WTC11 (cell line): ENCODE data around the gene DLL4. TPM values are rescaled to one million over a fixed set of nuclear protein-coding genes. Genes with fewer than 3 reads are reported as not detected.

ENCODE experiments used
- ATAC-seq: fragments of 200-7000 bp; cut with Tn5 transposase; 2 replicates; pipeline ENCODE4 v1.10.0; 2021; ENCODE audit warnings: mild to moderate bottlenecking, moderate library complexity
- CTCF ChIA-PET: fragments of 300-600 bp; sonication (Branson Sonifier 250); formaldehyde crosslinking; loops from one replicate; lab custom pipeline; 2021; ENCODE audit warnings: antibody characterized with exemption; lab: Charles Lee
- POLR2A ChIA-PET: fragments of 350-600 bp; sonication (Branson Sonifier 250); formaldehyde crosslinking; loops from one replicate; lab custom pipeline; 2021; ENCODE audit warnings: antibody characterized with exemption; lab: Charles Lee
- DNase-seq: peaks from one replicate; pipeline ENCODE4 v3.0.0; 2021; ENCODE audit warnings: low spot score
- H3K27ac Mint-ChIP-seq: 2 replicates; pipeline ENCODE4 v1.8.0; 2021; ENCODE audit warnings: mixed read lengths
- H3K27me3 Mint-ChIP-seq: 2 replicates; pipeline ENCODE4 v1.8.0; 2021; ENCODE audit warnings: low read depth, mild to moderate bottlenecking, moderate library complexity, mixed read lengths
- H3K36me3 Mint-ChIP-seq: 2 replicates; pipeline ENCODE4 v1.8.0; 2021; ENCODE audit warnings: mixed read lengths
- H3K4me1 Mint-ChIP-seq: 2 replicates; pipeline ENCODE4 v1.8.0; 2022; ENCODE audit warnings: mixed read lengths
- H3K4me3 Mint-ChIP-seq: 2 replicates; pipeline ENCODE4 v1.8.0; 2021; ENCODE audit warnings: mild to moderate bottlenecking, moderate library complexity, mixed read lengths
- H3K9me3 Mint-ChIP-seq: 2 replicates; pipeline ENCODE4 v1.8.0; 2021; ENCODE audit warnings: mixed read lengths
- AFF4 ChIP-seq: sonication (generic); formaldehyde crosslinking; IDR thresholded peaks from 2 replicates; pipeline ENCODE4 v1.8.1; 2023; ENCODE audit warnings: mild to moderate bottlenecking, missing genetic modification reagents, borderline replicate concordance
- ATF6 ChIP-seq: sonication (generic); formaldehyde crosslinking; IDR thresholded peaks from 2 replicates; pipeline ENCODE4 v1.8.1; 2023; ENCODE audit warnings: mild to moderate bottlenecking, missing genetic modification reagents
- ESRRA ChIP-seq: sonication (generic); formaldehyde crosslinking; IDR thresholded peaks from 2 replicates; pipeline ENCODE4 v1.8.1; 2022; ENCODE audit warnings: mild to moderate bottlenecking, missing genetic modification reagents, borderline replicate concordance
- FOXP4 ChIP-seq: sonication (generic); formaldehyde crosslinking; IDR thresholded peaks from 2 replicates; pipeline ENCODE4 v1.8.0; 2022; ENCODE audit warnings: mild to moderate bottlenecking, missing genetic modification reagents
- HMGA2 ChIP-seq: fragments of 250-450 bp; sonication (Bioruptor Pico); IDR thresholded peaks from 2 replicates; pipeline ENCODE4 v1.4.0; 2021; ENCODE audit warnings: mild to moderate bottlenecking, moderate library complexity
- RELA ChIP-seq: sonication (generic); formaldehyde crosslinking; IDR thresholded peaks from 2 replicates; pipeline ENCODE4 v1.8.1; 2022; ENCODE audit warnings: missing genetic modification reagents, mild to moderate bottlenecking, borderline replicate concordance
- SMAD3 ChIP-seq: sonication (generic); formaldehyde crosslinking; IDR thresholded peaks from 2 replicates; pipeline ENCODE4 v1.8.0; 2022; ENCODE audit warnings: missing genetic modification reagents, mild to moderate bottlenecking, borderline replicate concordance
- SMAD4 ChIP-seq: sonication (generic); formaldehyde crosslinking; IDR thresholded peaks from 2 replicates; pipeline ENCODE4 v1.8.0; 2022; ENCODE audit warnings: mild to moderate bottlenecking, missing genetic modification reagents
- STAT6 ChIP-seq: sonication (generic); formaldehyde crosslinking; conservative IDR thresholded peaks from 2 replicates; pipeline ENCODE4 v1.8.1; 2023; ENCODE audit warnings: mild to moderate bottlenecking, low read depth, missing genetic modification reagents, moderate library complexity
- TEAD1 ChIP-seq: sonication (generic); formaldehyde crosslinking; IDR thresholded peaks from 2 replicates; pipeline ENCODE4 v1.8.0; 2022; ENCODE audit warnings: mild to moderate bottlenecking, missing genetic modification reagents
- ZBTB43 ChIP-seq: sonication (generic); formaldehyde crosslinking; IDR thresholded peaks from 2 replicates; pipeline ENCODE4 v1.8.1; 2023; ENCODE audit warnings: mild to moderate bottlenecking, missing genetic modification reagents
- ZNF263 ChIP-seq: sonication (generic); formaldehyde crosslinking; IDR thresholded peaks from 2 replicates; pipeline ENCODE4 v1.8.1; 2022; ENCODE audit warnings: low read depth, mild to moderate bottlenecking, moderate library complexity, missing genetic modification reagents
- ZNF281 ChIP-seq: sonication (generic); formaldehyde crosslinking; IDR thresholded peaks from 2 replicates; pipeline ENCODE4 v1.8.0; 2023; ENCODE audit warnings: mild to moderate bottlenecking, missing genetic modification reagents
- total RNA-seq: library from RNA; stranded (reverse); gene quantifications from 3 replicates; pipeline ENCODE4 v1.2.3, GENCODE V29; 2021

The DLL4 gene
- total RNA-seq, 1 experiment from 2014 or later: 0.94 TPM

GRCh38 chr15:40986820-40987219, 57.7 kb downstream of the DLL4 start (continued):
- TF ChIP-seq AFF4: no peak
- no peak for TF ChIP-seq FOXP4 (CRISPR knock-in tag)
- TF ChIP-seq ATF6 (CRISPR knock-in tag): no peak
- TF ChIP-seq RELA: no peak
- TF ChIP-seq SMAD3: no peak

GRCh38 chr15:40988156-40988555, 59.0 kb downstream of the DLL4 start:
- no peaks in the 10 kb centered on the region for H3K9me3 Mint-ChIP-seq
- no peaks in the 10 kb centered on the region for H3K27me3 Mint-ChIP-seq
- no peak overlapping the region for H3K4me3 Mint-ChIP-seq
- DNase-seq: no peak
- POLR2A ChIA-PET: no interaction called here
- CTCF ChIA-PET: interaction anchor here (0.9 kb wide), 1 partner anchor 46 kb away, joined by 3 read pairs; no protein-coding TSS in a partner anchor
- peaks cover 8% of the 10 kb centered on the region for H3K4me1 Mint-ChIP-seq
- TF ChIP-seq ZBTB43 (CRISPR knock-in tag) (no peak), ZNF281 (CRISPR knock-in tag) (no peak), STAT6 (CRISPR knock-in tag) (no peak), HMGA2 (no peak), TEAD1 (CRISPR knock-in tag) (no peak), ESRRA (CRISPR knock-in tag) (no peak), ZNF263 (CRISPR knock-in tag) (no peak), SMAD4 (CRISPR knock-in tag) (no peak)
- peaks cover 67% of the 10 kb centered on the region for H3K36me3 Mint-ChIP-seq
- no peak for ATAC-seq
- no peak overlapping the region for H3K27ac Mint-ChIP-seq
